Measurements from ENCODE around the gene KMT2D.

The KMT2D gene

GRCh38 chr12:49094975-49095365 is 34.4 kb upstream of the KMT2D start:
- DNase-seq (ENCODE audit: low read depth in 1 of 2, low spot score in 1 of 2), result no peak
- TF ChIP-seq SPI1 (IDR thresholded peaks at IDR 0.05; ENCODE audit: borderline replicate concordance, low read depth) (no peak), POLR2AphosphoS5 (IDR thresholded peaks at IDR 0.05; ENCODE audit: low read depth) (no peak), GABPA (IDR thresholded peaks at IDR 0.05; ENCODE audit: low read depth) (no peak), REST (IDR thresholded peaks at IDR 0.05; ENCODE audit: insufficient replicate concordance, low read depth) (no peak)
- TF ChIP-seq, protein P1, sequence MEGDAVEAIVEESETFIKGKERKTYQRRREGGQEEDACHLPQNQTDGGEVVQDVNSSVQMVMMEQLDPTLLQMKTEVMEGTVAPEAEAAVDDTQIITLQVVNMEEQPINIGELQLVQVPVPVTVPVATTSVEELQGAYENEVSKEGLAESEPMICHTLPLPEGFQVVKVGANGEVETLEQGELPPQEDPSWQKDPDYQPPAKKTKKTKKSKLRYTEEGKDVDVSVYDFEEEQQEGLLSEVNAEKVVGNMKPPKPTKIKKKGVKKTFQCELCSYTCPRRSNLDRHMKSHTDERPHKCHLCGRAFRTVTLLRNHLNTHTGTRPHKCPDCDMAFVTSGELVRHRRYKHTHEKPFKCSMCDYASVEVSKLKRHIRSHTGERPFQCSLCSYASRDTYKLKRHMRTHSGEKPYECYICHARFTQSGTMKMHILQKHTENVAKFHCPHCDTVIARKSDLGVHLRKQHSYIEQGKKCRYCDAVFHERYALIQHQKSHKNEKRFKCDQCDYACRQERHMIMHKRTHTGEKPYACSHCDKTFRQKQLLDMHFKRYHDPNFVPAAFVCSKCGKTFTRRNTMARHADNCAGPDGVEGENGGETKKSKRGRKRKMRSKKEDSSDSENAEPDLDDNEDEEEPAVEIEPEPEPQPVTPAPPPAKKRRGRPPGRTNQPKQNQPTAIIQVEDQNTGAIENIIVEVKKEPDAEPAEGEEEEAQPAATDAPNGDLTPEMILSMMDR (IDR thresholded peaks at IDR 0.05; ENCODE audit: insufficient read depth, low read length), result no peak
- Histone ChIP-seq H3K27me3 (ENCODE audit: insufficient read depth, poor library complexity, severe bottlenecking) (peaks cover 40% of the 10 kb centered on the region), H3K4me3 (replicated peaks; ENCODE audit: insufficient read depth, low read length) (no peak overlapping the region), H3K27ac (replicated peaks) (no peak overlapping the region)

DNA sequence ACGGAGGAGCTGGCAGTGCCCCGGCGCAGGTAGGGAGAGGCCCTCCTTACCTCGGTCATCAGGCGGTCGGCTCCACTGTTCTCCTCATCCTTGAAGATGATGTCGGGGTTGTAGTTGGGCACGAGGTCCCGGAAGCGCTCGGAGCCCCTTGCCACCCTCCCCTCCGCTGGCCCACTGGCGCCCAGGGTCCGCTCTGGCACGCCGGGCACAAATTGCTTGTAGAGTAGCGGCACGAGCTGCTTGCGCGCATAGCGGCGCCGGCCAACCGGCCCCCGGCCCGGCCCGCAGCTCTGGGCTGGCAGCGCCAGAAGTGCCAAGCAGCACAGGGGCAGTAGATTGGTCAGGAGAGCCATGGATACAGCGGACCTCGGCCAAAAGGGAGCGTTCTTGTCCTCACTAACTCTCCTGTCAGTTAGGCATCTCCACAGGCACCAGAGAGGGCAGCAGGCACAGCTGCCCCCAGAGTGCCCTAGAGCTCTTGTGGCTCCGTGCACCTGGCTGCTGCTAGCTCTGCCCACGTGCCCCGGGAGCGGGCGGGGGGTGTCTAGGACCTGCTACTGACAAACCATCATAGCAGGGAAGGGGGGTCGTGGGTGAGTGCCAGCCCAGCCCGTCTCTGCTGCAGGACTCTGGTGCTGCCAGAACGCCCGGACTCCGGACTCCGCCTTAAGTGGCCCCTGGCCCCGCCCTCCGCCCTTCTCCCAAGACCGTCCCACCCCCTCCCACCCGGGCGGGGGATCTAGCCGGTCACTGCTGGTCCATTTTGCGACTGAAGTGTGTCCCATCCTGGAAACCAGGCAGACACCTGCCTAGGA is 33.8 kb upstream of the KMT2D start, which contains the start of gene DHH:
DHH (minus strand) TSS at position 642 of the 815 bp plus-strand sequence; CDS start at position 353, 289 bp downstream.
- DNase-seq (ENCODE audit: low read depth in 1 of 2, low spot score in 1 of 2), result no peak
- Histone ChIP-seq H3K4me3 (replicated peaks; ENCODE audit: insufficient read depth, low read length) (no peak within 1 kb of the TSS), H3K27me3 (ENCODE audit: insufficient read depth, poor library complexity, severe bottlenecking) (peaks cover 44% of the 10 kb centered on the region), H3K27ac (replicated peaks) (no peak within 1 kb of the TSS)
- no peak for TF ChIP-seq POLR2AphosphoS5 (IDR thresholded peaks at IDR 0.05; ENCODE audit: low read depth)
- TF ChIP-seq GABPA (IDR thresholded peaks at IDR 0.05; ENCODE audit: low read depth), result no peak
- TF ChIP-seq SPI1 (IDR thresholded peaks at IDR 0.05; ENCODE audit: borderline replicate concordance, low read depth), result no peak
- TF ChIP-seq REST (IDR thresholded peaks at IDR 0.05; ENCODE audit: insufficient replicate concordance, low read depth), result no peak
- TF ChIP-seq, protein P1 (IDR thresholded peaks at IDR 0.05; ENCODE audit: insufficient read depth, low read length), result no peak

GRCh38 chr12:49093792-49094159 is 33.2 kb upstream of the KMT2D start:
- TF ChIP-seq, protein P1 (IDR thresholded peaks at IDR 0.05; ENCODE audit: insufficient read depth, low read length), result no peak
- no peak overlapping the region for H3K27ac ChIP-seq (replicated peaks)
- no peak overlapping the region for H3K4me3 ChIP-seq (replicated peaks; ENCODE audit: insufficient read depth, low read length)
- H3K27me3 ChIP-seq (ENCODE audit: insufficient read depth, poor library complexity, severe bottlenecking), result peaks cover 50% of the 10 kb centered on the region
- no peak for DNase-seq (ENCODE audit: low read depth in 1 of 2, low spot score in 1 of 2)

Measured in HL-60 (cell line).